Keratinocyte (primary cell): ENCODE data around the gene CHRM4.

ENCODE experiments used
- CTCF ChIP-seq, 3 experiments: IDR thresholded peaks in 1 of 3; conservative IDR thresholded peaks in 1 of 3; optimal IDR thresholded peaks in 1 of 3; 2 replicates in 2 of 3; 3 replicates in 1 of 3; pipeline versions ENCODE3 to v1.5.1; 2011; ENCODE audit warnings: low read length in 3 of 3, mild to moderate bottlenecking in 3 of 3, moderate library complexity in 2 of 3, control low read depth in 1 of 3, inconsistent platforms in 1 of 3; ENCODE audit not compliant: insufficient read depth in 2 of 3; ENCODE audit errors: extremely low read depth in 1 of 3
- EZH2 ChIP-seq: IDR thresholded peaks from one replicate; pipeline ENCODE4 v1.6.1; 2012; ENCODE audit warnings: inconsistent platforms, mild to moderate bottlenecking, low read length, moderate library complexity

- TF ChIP-seq CTCF (optimal IDR thresholded peaks at IDR 0.05 in 1 of 3, IDR thresholded peaks at IDR 0.05 in 1 of 3, conservative IDR thresholded peaks at IDR 0.05 in 1 of 3; ENCODE audit: extremely low read depth in 1 of 3, insufficient read depth in 2 of 3, low read length in 3 of 3): no peak
- no peak for TF ChIP-seq EZH2
Measured at GRCh38 chr11:46431211-46431610, 39.6 kb upstream of the CHRM4 start.
